Measurements from ENCODE around the gene SPRR2G. TPM values are rescaled to one million over a fixed set of nuclear protein-coding genes. Genes with fewer than 3 reads are reported as not detected.

Gene SPRR2G
- 0.73 to 6.2 TPM (median 3.3 TPM) in 3 replicates for polyA plus RNA-seq
- polyA plus RNA-seq (2011; ENCODE audit: low read depth) = 178 TPM
- polyA plus RNA-seq (2011; cell fraction: cytosol; rRNA removed) = 1.7 and 7.0 TPM in 2 replicates
- polyA plus RNA-seq (2011; cell fraction: nucleus; rRNA removed) = 1.7 and 5.2 TPM in 2 replicates
- polyA plus RNA-seq (2012; ENCODE audit: low replicate concordance) = 5.2 and 1,122 TPM in 2 replicates
- 1.6 to 4.0 TPM (median 2.0 TPM) in 3 replicates for polyA minus RNA-seq
- polyA minus RNA-seq (2011; cell fraction: cytosol; rRNA and poly(A)+ RNA removed) = not detected
- polyA minus RNA-seq (2011; cell fraction: nucleus; rRNA and poly(A)+ RNA removed) = not detected in 2 replicates

GRCh38 chr1:153150846-153151245 is at the start of gene SPRR2G:
Gene SPRR2G (minus strand): TSS chr1:153150890. CDS start chr1:153150110, 780 bp downstream.
- Histone ChIP-seq H3K36me3 (ENCODE audit: control insufficient read depth in 2 of 2, extremely low read depth in 1 of 2, insufficient read depth in 2 of 2, low read length in 2 of 2) (no peaks in the 10 kb centered on the region), H3K4me2 (ENCODE audit: control insufficient read depth, extremely low read depth, insufficient read depth, low read depth, low read length) (no peak within 1 kb of the TSS), H2AFZ (ENCODE audit: control insufficient read depth, low read length) (no peak within 1 kb of the TSS), H3K4me3 (ENCODE audit: control insufficient read depth in 2 of 3, extremely low read depth in 1 of 3, insufficient read depth in 2 of 3, low read depth in 1 of 3, low read length in 3 of 3) (no peak within 1 kb of the TSS), H3K9me3 (ENCODE audit: control insufficient read depth, low read depth, low read length) (no peaks in the 10 kb centered on the region), H3K79me2 (ENCODE audit: control insufficient read depth, insufficient read depth, low read length) (no peaks in the 10 kb centered on the region), H3K27ac (ENCODE audit: control insufficient read depth, insufficient read depth, low read length) (no peak within 1 kb of the TSS), H3K27me3 (ENCODE audit: control insufficient read depth, extremely low read depth, insufficient read depth, low read length) (no peaks in the 10 kb centered on the region), H3K4me1 (ENCODE audit: control insufficient read depth, extremely low read depth, insufficient read depth, low read length) (no peaks in the 10 kb centered on the region), H4K20me1 (ENCODE audit: control insufficient read depth, extremely low read depth, insufficient read depth, low read length) (no peaks in the 10 kb centered on the region), H3K9ac (ENCODE audit: control insufficient read depth, extremely low read depth, insufficient read depth, low read length) (no peak within 1 kb of the TSS), H3K9me1 (ENCODE audit: control insufficient read depth, extremely low read depth, insufficient read depth, low read length) (no peaks in the 10 kb centered on the region)
- dilution Hi-C loops (cut with MboI; ENCODE audit: extremely low pct_ligation_motif_present, low sequenced_read_pairs) = no loop called here
- peak; percentile 23 for FAIRE-seq
- no peak for TF ChIP-seq CTCF (optimal IDR thresholded peaks at IDR 0.05 in 1 of 3, IDR thresholded peaks at IDR 0.05 in 1 of 3, conservative IDR thresholded peaks at IDR 0.05 in 1 of 3; ENCODE audit: extremely low read depth in 1 of 3, insufficient read depth in 2 of 3, low read length in 3 of 3)
- TF ChIP-seq EZH2 (IDR thresholded peaks at IDR 0.05; ENCODE audit: low read length) = no peak
- no peak for DNase-seq (ENCODE audit: low read depth, low spot score)

GRCh38 chr1:153195216-153195615 is 44.5 kb upstream of the SPRR2G start:
- Histone ChIP-seq H3K36me3 (ENCODE audit: control insufficient read depth in 2 of 2, extremely low read depth in 1 of 2, insufficient read depth in 2 of 2, low read length in 2 of 2) (no peaks in the 10 kb centered on the region), H4K20me1 (ENCODE audit: control insufficient read depth, extremely low read depth, insufficient read depth, low read length) (no peaks in the 10 kb centered on the region), H3K9me1 (ENCODE audit: control insufficient read depth, extremely low read depth, insufficient read depth, low read length) (no peaks in the 10 kb centered on the region), H3K4me1 (ENCODE audit: control insufficient read depth, extremely low read depth, insufficient read depth, low read length) (no peaks in the 10 kb centered on the region), H3K4me2 (ENCODE audit: control insufficient read depth, extremely low read depth, insufficient read depth, low read depth, low read length) (no peak overlapping the region), H3K9me3 (ENCODE audit: control insufficient read depth, low read depth, low read length) (no peaks in the 10 kb centered on the region), H3K27me3 (ENCODE audit: control insufficient read depth, extremely low read depth, insufficient read depth, low read length) (peaks cover 3% of the 10 kb centered on the region), H3K9ac (ENCODE audit: control insufficient read depth, extremely low read depth, insufficient read depth, low read length) (no peak overlapping the region), H3K4me3 (ENCODE audit: control insufficient read depth in 2 of 3, extremely low read depth in 1 of 3, insufficient read depth in 2 of 3, low read depth in 1 of 3, low read length in 3 of 3) (no peak overlapping the region), H3K27ac (ENCODE audit: control insufficient read depth, insufficient read depth, low read length) (no peak overlapping the region), H2AFZ (ENCODE audit: control insufficient read depth, low read length) (no peak overlapping the region), H3K79me2 (ENCODE audit: control insufficient read depth, insufficient read depth, low read length) (no peaks in the 10 kb centered on the region)
- TF ChIP-seq CTCF (optimal IDR thresholded peaks at IDR 0.05 in 1 of 3, IDR thresholded peaks at IDR 0.05 in 1 of 3, conservative IDR thresholded peaks at IDR 0.05 in 1 of 3; ENCODE audit: extremely low read depth in 1 of 3, insufficient read depth in 2 of 3, low read length in 3 of 3) (no peak), EZH2 (IDR thresholded peaks at IDR 0.05; ENCODE audit: low read length) (no peak)
- dilution Hi-C loops (cut with MboI; ENCODE audit: extremely low pct_ligation_motif_present, low sequenced_read_pairs) = loop anchor here (5.0 kb wide), 1 partner anchor 37 kb away; no protein-coding TSS in a partner anchor
- no peak for DNase-seq (ENCODE audit: low read depth, low spot score)
- no peak for FAIRE-seq

All from keratinocyte (primary cell).